Amniotic stem cell (primary cell): Measurements from ENCODE around the gene KATNBL1.

Experiments used
- DNase-seq: peaks from one replicate; lab custom pipeline; 2025; lab: John Stamatoyannopoulos, UW

The KATNBL1 gene, protein sequence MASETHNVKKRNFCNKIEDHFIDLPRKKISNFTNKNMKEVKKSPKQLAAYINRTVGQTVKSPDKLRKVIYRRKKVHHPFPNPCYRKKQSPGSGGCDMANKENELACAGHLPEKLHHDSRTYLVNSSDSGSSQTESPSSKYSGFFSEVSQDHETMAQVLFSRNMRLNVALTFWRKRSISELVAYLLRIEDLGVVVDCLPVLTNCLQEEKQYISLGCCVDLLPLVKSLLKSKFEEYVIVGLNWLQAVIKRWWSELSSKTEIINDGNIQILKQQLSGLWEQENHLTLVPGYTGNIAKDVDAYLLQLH

DNA sequence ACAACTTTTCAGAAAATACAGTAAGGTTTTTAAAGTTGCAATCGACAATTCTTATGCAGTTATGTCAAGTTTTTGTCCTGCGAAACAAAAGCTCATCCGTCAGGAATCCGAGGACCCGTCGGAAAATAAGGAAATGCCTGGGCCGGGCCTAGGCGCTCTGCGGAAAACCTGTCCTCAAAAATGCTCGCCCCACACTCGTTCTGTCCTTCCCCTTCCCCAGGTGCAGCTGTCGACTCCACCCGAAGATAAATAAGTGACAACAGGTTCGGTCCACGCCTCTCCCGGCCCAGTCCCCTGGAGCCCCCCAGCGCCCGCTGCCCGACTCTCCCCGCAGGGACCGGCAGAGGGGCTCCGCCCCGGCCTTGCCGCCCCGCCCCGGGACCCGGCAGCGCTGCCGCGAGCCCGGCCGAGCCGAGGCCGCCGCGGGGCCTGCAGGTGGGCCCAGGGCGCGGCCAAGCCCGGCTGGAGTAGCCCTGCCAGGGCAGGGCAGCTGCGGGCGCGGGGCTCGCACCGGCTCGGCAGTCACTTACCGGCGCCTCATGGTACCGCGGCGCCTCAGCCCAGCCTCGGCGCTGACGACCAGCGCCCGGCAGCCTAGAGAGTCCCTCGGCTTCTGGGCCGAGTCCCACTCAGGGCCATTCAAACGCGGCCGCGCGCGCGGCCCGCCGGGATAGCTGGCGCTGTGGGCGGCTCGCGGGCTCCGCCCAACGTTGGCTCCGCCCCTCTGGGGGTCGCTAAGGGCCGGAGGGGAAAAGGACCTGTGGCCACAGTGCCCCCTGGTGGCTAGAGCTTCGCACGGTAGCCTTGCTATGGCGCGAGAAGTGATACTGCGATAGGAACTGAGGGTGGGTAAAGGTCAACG, at the start of gene KATNBL1:
KATNBL1 (minus strand) TSS at position 676 of the 862 bp plus-strand sequence. CDS start 46,420 bp downstream, outside the sequence.
- peak; percentile 91 for DNase-seq

- no peak for DNase-seq
Measured at GRCh38 chr15:34259566-34259965, 49.7 kb upstream of the KATNBL1 start.

DNA sequence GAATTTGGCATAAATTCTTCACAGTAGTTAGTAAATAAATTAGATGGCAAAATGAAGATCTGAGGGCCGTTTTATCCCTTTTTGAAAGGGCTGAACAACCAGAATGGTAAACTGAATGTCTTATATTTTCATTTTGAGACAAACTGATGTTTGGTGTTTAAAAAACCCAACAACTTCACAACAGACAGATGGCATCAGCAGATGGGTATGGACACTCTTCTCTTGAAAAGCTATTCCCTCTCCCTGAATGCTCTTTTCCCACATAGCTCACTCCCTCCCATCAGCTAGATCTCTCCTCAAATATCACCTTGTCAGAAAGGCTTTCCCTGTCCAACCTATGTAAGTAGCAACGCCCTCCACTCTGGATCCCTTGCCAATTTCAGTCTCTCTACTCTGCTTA, 48.3 kb upstream of the KATNBL1 start:
- DNase-seq: no peak

DNA sequence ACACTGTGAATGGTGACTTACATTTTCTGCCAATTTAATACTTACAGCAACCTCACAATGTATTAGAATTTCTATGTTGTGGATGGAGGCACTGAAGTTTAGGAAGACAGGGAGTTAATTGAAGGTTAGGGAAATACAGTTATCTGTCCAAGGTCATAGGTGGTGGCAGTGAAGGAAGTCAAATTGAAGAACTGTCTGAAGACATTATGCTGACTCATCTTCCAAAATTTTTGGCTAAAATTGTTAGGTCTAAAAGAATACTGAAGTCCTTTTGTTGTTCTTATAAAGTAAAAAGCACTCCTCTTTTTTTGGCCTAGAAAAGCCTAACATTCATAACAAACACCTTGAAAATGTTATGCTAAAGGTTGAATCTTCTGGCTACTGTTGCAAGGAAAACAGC, 42.6 kb upstream of the KATNBL1 start:
- no peak for DNase-seq

DNA sequence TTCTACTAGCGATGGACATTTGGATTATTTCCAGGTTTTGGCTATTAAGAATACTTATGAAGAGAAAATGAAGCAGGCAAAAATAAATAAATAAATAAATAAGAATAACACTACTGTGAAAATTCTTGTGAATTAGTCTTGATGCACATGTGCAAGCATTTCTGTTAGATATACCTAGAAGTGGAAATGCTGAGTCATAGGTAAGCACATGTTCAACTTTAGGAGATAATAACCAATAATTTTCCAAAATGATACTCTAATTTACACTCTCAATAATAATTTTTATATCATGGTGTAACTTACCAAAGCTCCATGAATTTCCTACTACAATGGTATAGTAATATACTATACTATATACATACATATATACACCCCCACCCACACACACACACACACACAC, 38.3 kb upstream of the KATNBL1 start:
- no peak for DNase-seq

DNA sequence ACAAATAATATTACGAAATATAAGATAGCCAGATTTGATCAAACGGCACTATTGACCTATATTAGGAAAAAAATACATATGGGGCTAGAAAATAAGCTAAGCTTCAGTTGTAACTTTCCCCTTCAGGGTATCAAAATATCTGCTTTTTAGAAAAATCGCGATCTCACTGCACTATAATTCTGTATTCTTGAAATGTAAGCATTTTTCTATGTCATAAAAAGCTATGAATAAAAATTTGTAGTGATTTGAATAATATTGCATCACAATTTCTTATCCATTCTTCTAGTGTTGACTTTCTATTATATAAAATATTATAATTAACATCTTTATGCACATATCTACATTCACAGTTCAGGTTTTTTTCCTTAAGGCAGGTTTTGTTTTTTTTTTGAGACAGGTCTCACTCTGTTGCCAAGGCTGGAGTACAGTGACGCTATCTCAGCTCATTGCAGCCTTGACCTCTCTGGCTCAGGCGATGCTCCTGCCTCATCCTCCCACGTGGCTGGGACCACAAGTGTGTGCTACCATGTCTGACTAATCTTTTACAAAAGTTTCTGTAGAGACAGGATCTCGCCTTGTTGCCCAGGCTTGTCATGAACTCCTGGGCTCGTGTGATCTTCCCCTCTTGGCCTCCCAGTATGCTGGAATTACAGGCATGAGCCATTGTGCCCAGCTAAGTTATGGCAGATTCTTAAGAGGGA, 36.5 kb upstream of the KATNBL1 start:
- no peak for DNase-seq

DNA sequence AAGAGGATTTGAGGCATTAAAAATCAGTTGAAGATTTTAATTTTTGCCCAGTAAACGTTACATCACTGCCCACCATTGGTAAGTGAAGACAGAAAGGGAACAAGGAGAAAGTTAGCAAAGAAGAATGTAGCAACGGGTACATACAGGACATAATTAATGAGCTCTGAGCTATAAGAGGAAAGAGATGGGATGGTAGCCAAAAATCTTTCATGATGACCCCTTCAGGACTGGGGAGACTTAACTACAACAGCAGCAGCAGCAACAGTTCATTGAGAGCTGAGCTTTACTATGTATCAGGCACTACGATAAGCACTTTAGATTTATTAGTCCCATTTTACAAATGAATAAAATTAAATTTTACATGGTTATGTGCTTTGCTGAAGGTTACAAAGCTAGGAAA, 33.3 kb upstream of the KATNBL1 start:
- no peak for DNase-seq

GRCh38 chr15:34242331-34242710, 32.4 kb upstream of the KATNBL1 start:
- DNase-seq: no peak

DNA sequence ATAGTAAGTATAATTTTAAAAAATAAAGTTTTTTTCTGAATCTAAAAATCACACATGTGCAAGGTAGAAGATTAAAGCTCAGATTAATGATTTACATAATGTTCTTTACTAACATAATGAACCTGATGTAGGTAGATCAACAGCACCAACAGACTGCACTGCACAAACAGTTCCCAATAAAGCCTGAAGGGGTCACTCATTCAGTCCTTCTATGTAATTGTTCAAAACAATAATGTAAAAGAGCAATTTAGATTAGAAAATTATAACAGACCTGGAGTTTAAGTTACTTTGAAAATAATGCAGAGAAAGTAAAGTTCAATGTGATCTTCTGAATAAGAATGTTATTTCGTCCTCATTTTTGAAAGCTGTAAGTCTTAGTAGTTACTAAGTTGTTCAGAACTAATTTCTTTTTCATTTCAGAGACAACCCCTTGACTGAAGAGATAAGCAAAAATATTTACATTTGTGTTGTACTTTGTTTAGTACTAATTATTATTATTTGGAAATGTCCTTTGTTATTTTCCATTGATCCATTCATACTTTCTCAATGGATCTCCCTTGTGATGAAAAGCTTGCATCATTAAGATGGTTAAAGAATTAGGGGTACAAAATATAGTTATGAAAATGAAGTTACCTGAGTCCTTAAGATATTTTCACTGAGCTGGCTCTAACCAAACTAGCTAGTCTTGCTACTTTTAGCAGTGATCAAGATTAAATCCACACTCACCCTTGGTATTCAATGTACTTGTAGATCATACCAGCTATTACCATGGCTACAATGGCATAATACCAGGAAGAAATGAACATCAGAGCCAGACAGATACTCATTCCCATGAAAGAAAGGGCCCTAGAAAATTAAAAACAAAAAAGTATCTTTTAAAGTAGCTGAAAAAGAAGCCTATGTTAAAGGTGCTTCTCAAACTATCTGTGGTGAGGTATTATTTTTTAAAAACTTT, 31.8 kb upstream of the KATNBL1 start:
- DNase-seq: no peak

DNA sequence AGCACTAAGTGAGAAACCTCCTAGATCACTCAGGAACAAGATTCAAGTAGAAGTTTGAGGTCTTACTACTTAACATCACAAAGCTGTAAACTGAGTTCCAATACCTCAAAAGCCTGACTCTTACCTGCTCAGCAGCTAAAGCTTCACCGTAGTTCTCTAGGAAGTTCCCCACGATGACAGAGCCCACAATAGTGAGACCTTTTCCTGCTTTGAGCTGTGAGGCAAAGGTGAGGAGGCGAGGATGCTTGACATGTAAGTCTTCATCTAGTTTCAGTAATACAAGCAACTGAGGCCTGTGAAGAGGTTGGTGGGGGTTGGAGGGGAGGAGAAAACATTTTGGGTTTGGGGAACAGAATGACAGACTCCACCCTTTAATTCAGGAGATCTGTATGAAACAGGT, 30.6 kb upstream of the KATNBL1 start:
- DNase-seq: no peak

DNA sequence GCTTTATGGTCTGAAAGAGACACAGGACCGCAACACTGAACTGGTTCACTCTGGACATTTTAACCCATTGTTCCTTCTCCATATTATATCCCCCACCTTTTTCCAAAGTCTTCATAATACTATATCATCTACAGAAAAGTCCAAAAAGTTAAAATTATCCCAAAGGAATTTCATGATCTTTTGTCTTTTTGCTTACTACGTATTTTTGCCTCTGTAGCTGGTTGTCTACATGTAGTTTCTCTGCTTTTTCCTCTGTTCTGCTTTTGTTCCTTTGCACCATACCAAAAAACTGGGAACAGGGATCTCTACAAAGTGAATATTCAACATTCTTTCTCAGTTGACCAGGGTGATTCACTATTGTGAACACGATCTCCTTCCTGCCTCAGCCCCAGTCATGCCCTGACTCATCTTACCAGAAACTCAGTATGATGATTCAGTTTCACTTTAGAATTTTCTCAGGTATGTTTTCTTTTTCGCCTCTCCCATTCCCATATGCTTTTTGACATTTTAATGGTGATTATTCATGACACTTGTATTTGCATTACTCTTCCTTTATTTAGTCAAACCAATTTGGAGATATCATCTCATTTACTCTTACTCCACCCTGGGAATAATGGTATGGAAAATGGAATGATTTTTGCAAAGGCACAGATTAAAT, 29.4 kb upstream of the KATNBL1 start:
- peak; percentile 68 for DNase-seq

GRCh38 chr15:34233614-34234013, 23.7 kb upstream of the KATNBL1 start:
- DNase-seq: no peak

DNA sequence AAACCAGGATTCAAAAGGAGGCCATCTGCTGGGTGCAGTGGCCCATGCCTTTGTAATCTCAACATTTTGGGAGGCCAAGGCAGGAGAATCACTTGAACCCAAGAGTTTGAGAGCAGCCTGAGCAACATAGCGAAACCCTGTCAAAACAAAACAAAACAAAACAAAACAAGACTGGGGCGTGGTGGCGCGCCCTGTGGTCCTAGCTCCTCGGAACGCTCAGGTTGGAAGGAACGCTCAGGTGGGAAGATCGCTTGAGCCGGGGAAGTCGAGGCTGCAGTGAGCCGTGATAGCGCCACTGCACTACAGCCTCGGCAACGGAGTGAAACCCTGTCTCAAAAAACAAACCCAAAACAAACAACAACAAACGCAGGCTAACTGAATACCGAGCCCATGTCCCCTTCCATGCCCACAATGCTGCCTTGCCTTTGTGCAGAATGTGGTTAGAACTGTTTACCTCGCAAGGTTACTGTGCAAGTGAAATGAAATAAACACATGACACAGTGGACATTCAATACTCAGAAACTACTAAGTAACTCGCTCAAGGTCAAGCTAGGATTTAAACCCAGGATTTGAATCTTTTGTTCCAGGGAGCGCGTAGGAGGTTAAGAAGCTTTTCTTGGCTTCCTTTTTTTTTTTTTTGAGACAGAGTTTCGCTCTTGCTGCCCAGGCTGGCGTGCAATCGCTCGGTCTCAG, 14.2 kb upstream of the KATNBL1 start:
- DNase-seq: no peak

DNA sequence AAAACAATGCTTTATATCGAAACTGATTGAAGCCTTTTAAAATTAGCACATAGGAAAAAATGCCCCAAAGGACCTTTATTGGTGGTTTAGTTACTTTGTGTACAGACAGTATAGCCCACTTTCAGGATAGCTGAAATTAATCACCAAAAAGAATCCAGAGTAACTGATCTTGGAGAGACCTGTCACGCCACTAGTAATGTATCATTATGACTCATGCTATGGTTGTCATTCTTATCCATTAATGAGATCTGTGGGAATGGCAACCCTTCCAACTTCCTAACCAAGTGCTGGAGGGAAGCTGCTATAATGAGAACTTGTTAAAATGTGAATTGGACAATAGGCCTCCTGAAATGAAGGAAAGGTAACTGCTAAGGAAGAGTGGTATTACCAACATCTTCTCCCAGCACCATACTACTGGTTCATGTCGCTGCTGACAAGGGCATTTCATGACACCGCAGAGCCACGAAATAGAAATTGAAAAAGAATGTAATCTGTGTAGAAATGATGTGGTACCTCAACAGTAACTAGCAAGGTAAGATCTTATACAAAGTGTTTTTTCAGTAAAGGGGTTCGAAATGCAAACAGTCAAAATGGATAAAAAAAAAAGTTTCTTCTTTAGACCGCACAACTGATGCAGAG, 7.8 kb upstream of the KATNBL1 start:
- DNase-seq: no peak

- no peak for DNase-seq
Measured at GRCh38 chr15:34216527-34217270, 6.8 kb upstream of the KATNBL1 start.

GRCh38 chr15:34214135-34214534, 4.2 kb upstream of the KATNBL1 start:
- no peak for DNase-seq

GRCh38 chr15:34213690-34214089, 3.8 kb upstream of the KATNBL1 start:
- DNase-seq: no peak

- DNase-seq: no peak
Measured at GRCh38 chr15:34206011-34206410, 3.9 kb downstream of the KATNBL1 start.

DNA sequence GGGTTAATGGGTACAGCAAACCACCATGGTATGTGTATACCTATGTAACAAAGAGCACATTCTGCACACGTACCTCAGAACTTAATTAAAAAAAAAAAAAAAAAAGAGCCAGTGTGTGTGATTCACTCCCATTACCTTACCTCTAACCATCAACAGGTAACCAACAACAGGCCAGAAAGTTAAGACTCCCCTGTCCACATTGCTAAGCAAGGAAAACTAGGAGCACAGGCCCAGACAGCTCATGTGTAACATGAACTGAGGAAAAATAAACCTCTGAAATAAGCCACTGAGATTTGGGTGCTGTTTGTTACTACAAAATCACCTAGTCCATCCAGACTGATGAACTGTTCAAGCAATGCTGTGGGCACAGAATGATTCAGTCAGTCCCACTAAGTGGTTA, 6.0 kb downstream of the KATNBL1 start:
- DNase-seq: no peak
